HepG2 (cell line): ENCODE data around the gene BPI. TPM values are rescaled to one million over a fixed set of nuclear protein-coding genes. Genes with fewer than 3 reads are reported as not detected.
A peak's percentile ranks its signal among the peaks of the same experiment; 100 is the strongest.

Experiments used
- BCL3 ChIP-seq: sonication (generic); formaldehyde crosslinking; IDR thresholded peaks from 2 replicates; pipeline ENCODE4 v1.5.1; 2020; ENCODE audit warnings: mild to moderate bottlenecking, missing genetic modification reagents, moderate library complexity
- BCL6 ChIP-seq: IDR thresholded peaks from 2 replicates; pipeline ENCODE4 v1.6.1; 2016; ENCODE audit warnings: missing genetic modification reagents, missing compliant biosample characterization
- FOXC1 ChIP-seq: sonication (generic); formaldehyde crosslinking; IDR thresholded peaks from 2 replicates; pipeline ENCODE4 v1.8.0; 2022; ENCODE audit warnings: mild to moderate bottlenecking, missing genetic modification reagents, borderline replicate concordance
- KDM3A ChIP-seq: IDR thresholded peaks from 2 replicates; pipeline ENCODE4 v1.6.1; 2018; ENCODE audit warnings: low read depth, missing compliant biosample characterization
- NR2F6 ChIP-seq, 2 experiments: IDR thresholded peaks; 2 replicates each; pipeline ENCODE4 v1.6.1; 2016; ENCODE audit warnings: antibody characterized with exemption in 1 of 2, mild to moderate bottlenecking in 1 of 2
- PHF21A ChIP-seq: sonication (generic); formaldehyde crosslinking; IDR thresholded peaks from 2 replicates; pipeline ENCODE4 v1.5.0; 2020; ENCODE audit warnings: mild to moderate bottlenecking, missing genetic modification reagents
- RARA ChIP-seq: IDR thresholded peaks from 2 replicates; pipeline ENCODE4 v1.6.1; 2016; ENCODE audit warnings: missing genetic modification reagents, missing compliant biosample characterization
- RFX5 ChIP-seq: IDR thresholded peaks from 2 replicates; pipeline ENCODE4 v1.6.1; 2011; ENCODE audit warnings: low read depth, low read length, improper control_type of control experiment
- RXRA ChIP-seq: sonication (generic); formaldehyde crosslinking; IDR thresholded peaks from 2 replicates; pipeline ENCODE4 v1.5.1; 2020; ENCODE audit warnings: missing genetic modification reagents
- SKI ChIP-seq: fragments of 450-650 bp; IDR thresholded peaks from one replicate; pipeline ENCODE4 v1.6.1; 2018; ENCODE audit warnings: mild to moderate bottlenecking; ENCODE audit not compliant: partially characterized antibody
- SPEN ChIP-seq: sonication (generic); formaldehyde crosslinking; IDR thresholded peaks from 2 replicates; pipeline ENCODE4 v1.5.1; 2020; ENCODE audit warnings: low read depth, mild to moderate bottlenecking, missing genetic modification reagents
- ZMYM4 ChIP-seq: sonication (generic); formaldehyde crosslinking; IDR thresholded peaks from 2 replicates; pipeline ENCODE4 v1.8.1; 2023; ENCODE audit warnings: mild to moderate bottlenecking, missing genetic modification reagents
- polyA plus RNA-seq, 8 experiments: library from polyadenylated mRNA; depleted of rRNA in 3 of 8; stranded (reverse) in 7 of 8; unstranded in 1 of 8; fragments of >200 nt; fragmentation: Illumina TruSeq in 4 of 8; extraction: Trizol in 4 of 8; gene quantifications; 2 replicates each; pipeline versions ENCODE4 v1.2.1 to v1.2.3, GENCODE V29; 2011 to 2016; ENCODE audit warnings: low read depth in 4 of 8, missing spikeins in 1 of 8, mixed read lengths in 1 of 8; ENCODE audit not compliant: insufficient read depth in 1 of 8
- total RNA-seq, 5 experiments: library from RNA; depleted of rRNA; stranded (reverse); fragments of >200 nt; fragmentation: Illumina TruSeq; extraction: Trizol; gene quantifications; 2 replicates each; pipeline ENCODE4 v1.2.3, GENCODE V29; 2016; ENCODE audit warnings: low read depth in 1 of 5
- TF ChIP-seq, protein P1 (sequence below), 2 experiments: IDR thresholded peaks; 2 replicates each; pipeline ENCODE4 v1.6.1; 2011 to 2012; ENCODE audit warnings: low read length in 2 of 2, borderline replicate concordance in 1 of 2, low read depth in 1 of 2, mild to moderate bottlenecking in 1 of 2, moderate library complexity in 1 of 2
- TF ChIP-seq, protein P2 (sequence below): sonication (generic); formaldehyde crosslinking; IDR thresholded peaks from 2 replicates; pipeline ENCODE4 v1.4.0; 2020; ENCODE audit warnings: missing genetic modification reagents

BPI gene
- total and polyA plus RNA-seq, 2 of the 13 experiments (the other 11 are each of a cell fraction or from before 2014, with no cell fraction given): not detected

- TF ChIP-seq, protein P1, sequence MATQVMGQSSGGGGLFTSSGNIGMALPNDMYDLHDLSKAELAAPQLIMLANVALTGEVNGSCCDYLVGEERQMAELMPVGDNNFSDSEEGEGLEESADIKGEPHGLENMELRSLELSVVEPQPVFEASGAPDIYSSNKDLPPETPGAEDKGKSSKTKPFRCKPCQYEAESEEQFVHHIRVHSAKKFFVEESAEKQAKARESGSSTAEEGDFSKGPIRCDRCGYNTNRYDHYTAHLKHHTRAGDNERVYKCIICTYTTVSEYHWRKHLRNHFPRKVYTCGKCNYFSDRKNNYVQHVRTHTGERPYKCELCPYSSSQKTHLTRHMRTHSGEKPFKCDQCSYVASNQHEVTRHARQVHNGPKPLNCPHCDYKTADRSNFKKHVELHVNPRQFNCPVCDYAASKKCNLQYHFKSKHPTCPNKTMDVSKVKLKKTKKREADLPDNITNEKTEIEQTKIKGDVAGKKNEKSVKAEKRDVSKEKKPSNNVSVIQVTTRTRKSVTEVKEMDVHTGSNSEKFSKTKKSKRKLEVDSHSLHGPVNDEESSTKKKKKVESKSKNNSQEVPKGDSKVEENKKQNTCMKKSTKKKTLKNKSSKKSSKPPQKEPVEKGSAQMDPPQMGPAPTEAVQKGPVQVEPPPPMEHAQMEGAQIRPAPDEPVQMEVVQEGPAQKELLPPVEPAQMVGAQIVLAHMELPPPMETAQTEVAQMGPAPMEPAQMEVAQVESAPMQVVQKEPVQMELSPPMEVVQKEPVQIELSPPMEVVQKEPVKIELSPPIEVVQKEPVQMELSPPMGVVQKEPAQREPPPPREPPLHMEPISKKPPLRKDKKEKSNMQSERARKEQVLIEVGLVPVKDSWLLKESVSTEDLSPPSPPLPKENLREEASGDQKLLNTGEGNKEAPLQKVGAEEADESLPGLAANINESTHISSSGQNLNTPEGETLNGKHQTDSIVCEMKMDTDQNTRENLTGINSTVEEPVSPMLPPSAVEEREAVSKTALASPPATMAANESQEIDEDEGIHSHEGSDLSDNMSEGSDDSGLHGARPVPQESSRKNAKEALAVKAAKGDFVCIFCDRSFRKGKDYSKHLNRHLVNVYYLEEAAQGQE (IDR thresholded peaks at IDR 0.05; ENCODE audit: borderline replicate concordance in 1 of 2, low read depth in 1 of 2, low read length in 2 of 2): peak in 1 of 2 experiments; percentile 18; a peak in 1 of 4 replicates
- TF ChIP-seq SKI: peak; percentile 13
- no peak for TF ChIP-seq FOXC1 (CRISPR knock-in tag)
- 0 out of 2 replicates have a peak, but pooled peaks have one; percentile 27 for TF ChIP-seq PHF21A
- TF ChIP-seq NR2F6 (IDR thresholded peaks at IDR 0.05): peak; percentile 71
- peak; percentile 56 for TF ChIP-seq NR2F6 (CRISPR knock-in tag; IDR thresholded peaks at IDR 0.05)
- TF ChIP-seq RXRA (CRISPR knock-in tag): peak; percentile 93
- TF ChIP-seq, protein P2, sequence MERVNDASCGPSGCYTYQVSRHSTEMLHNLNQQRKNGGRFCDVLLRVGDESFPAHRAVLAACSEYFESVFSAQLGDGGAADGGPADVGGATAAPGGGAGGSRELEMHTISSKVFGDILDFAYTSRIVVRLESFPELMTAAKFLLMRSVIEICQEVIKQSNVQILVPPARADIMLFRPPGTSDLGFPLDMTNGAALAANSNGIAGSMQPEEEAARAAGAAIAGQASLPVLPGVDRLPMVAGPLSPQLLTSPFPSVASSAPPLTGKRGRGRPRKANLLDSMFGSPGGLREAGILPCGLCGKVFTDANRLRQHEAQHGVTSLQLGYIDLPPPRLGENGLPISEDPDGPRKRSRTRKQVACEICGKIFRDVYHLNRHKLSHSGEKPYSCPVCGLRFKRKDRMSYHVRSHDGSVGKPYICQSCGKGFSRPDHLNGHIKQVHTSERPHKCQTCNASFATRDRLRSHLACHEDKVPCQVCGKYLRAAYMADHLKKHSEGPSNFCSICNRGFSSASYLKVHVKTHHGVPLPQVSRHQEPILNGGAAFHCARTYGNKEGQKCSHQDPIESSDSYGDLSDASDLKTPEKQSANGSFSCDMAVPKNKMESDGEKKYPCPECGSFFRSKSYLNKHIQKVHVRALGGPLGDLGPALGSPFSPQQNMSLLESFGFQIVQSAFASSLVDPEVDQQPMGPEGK: peak; percentile 56
- peak; percentile 81 for TF ChIP-seq RARA (CRISPR knock-in tag)
- TF ChIP-seq BCL6 (CRISPR knock-in tag): 0 out of 2 replicates have a peak, but pooled peaks have one; percentile 41
- TF ChIP-seq SPEN (CRISPR knock-in tag): 0 out of 2 replicates have a peak, but pooled peaks have one; percentile 27
- no peak for TF ChIP-seq KDM3A
- TF ChIP-seq RFX5: 0 out of 2 replicates have a peak, but pooled peaks have one; percentile 9
- no peak for TF ChIP-seq BCL3 (CRISPR knock-in tag)
- TF ChIP-seq ZMYM4 (CRISPR knock-in tag): 0 out of 2 replicates have a peak, but pooled peaks have one; percentile 29
These were observed 26.7 kb downstream of the BPI start (continued) for GRCh38 chr20:38330638-38331037.
